K562 (cell line): Measurements from ENCODE around the gene PHACTR2. TPM values are rescaled to one million over a fixed set of nuclear protein-coding genes. Genes with fewer than 3 reads are reported as not detected.

Source experiments
- ATAC-seq: fragments of 200-7000 bp; cut with Tn5 transposase; 3 replicates; pipeline ENCODE4 v1.9.1; 2020; ENCODE audit warnings: moderate library complexity
- BruUV-seq: library from RNA; stranded (reverse); fragments of 400-500 nt; replicated peaks from 2 replicates; lab custom pipeline; 2021; lab: Mats Ljungman, UMichigan
- CTCF ChIA-PET: fragments of 300-600 bp; formaldehyde crosslinking; extraction: SDS; loops from one replicate; lab custom pipeline; 2021; ENCODE audit warnings: low intra/inter-chr PET ratio; lab: Yijun Ruan, JAX
- POLR2A ChIA-PET: fragments of 300-600, 350-650 bp; sonication (Branson Sonifier 250); formaldehyde crosslinking; extraction: SDS; loops from one replicate; lab custom pipeline; 2021; ENCODE audit warnings: antibody characterized with exemption, inconsistent platforms; lab: Yijun Ruan, JAX
- DNase-seq, 4 experiments: peaks; one replicate each; pipeline versions ENCODE4 v3.0.0 to v3.0.0-alpha.2; 2011 to 2018; ENCODE audit warnings: low spot score in 3 of 4, mixed read lengths in 3 of 4; ENCODE audit errors: extremely low read depth in 1 of 4
- FAIRE-seq: peaks from 2 replicates; lab custom pipeline; 2011; peaks lifted over from hg19 to GRCh38; lab: Jason Lieb, UNC
- H2AFZ ChIP-seq: 2 replicates; pipeline ENCODE4 v1.6.0; 2011; ENCODE audit warnings: low read depth, low read length, control low read depth, inconsistent platforms
- H3K27ac ChIP-seq: fragments of 200-600 bp; 3 replicates; pipeline ENCODE4 v1.8.0; 2011; ENCODE audit warnings: low read depth, mild to moderate bottlenecking, control low read depth, inconsistent platforms, low read length, moderate library complexity, mixed read lengths; ENCODE audit errors: extremely low read depth
- H3K27me3 ChIP-seq, 2 experiments: fragments of 300-600 bp in 1 of 2; 2 replicates in 1 of 2; 3 replicates in 1 of 2; pipeline versions ENCODE4 v1.6.0 to v1.8.0; 2011; ENCODE audit warnings: inconsistent platforms in 2 of 2, low read length in 2 of 2, mild to moderate bottlenecking in 1 of 2, mixed read lengths in 1 of 2, moderate library complexity in 1 of 2; ENCODE audit not compliant: control insufficient read depth in 2 of 2, insufficient read depth in 2 of 2
- H3K36me3 ChIP-seq: fragments of 300-600 bp; 3 replicates; pipeline ENCODE4 v1.8.0; 2011; ENCODE audit warnings: mild to moderate bottlenecking, low read length, inconsistent platforms; ENCODE audit not compliant: control insufficient read depth, insufficient read depth
- H3K4me1 ChIP-seq, 2 experiments: fragments of 200-600 bp in 1 of 2; replicated peaks in 1 of 2; 2 replicates in 1 of 2; 3 replicates in 1 of 2; pipeline versions ENCODE4 v1.5.1 to v1.8.0; 2011; ENCODE audit warnings: inconsistent platforms in 2 of 2, low read length in 2 of 2, mild to moderate bottlenecking in 1 of 2, mixed read lengths in 1 of 2, moderate library complexity in 1 of 2; ENCODE audit not compliant: control insufficient read depth in 2 of 2, insufficient read depth in 2 of 2
- H3K4me2 ChIP-seq: 2 replicates; pipeline ENCODE4 v1.6.1; 2011; ENCODE audit warnings: low read length, control low read depth, inconsistent platforms, mixed read lengths; ENCODE audit not compliant: insufficient read depth
- H3K4me3 ChIP-seq: fragments of 200-600 bp; sonication (generic), shearing (Covaris generic); 2 replicates; pipeline ENCODE4 v1.5.1; 2016; ENCODE audit warnings: control low read depth, inconsistent platforms
- H3K79me2 ChIP-seq: fragments of 200-600 bp; 3 replicates; pipeline ENCODE4 v1.8.0; 2011; ENCODE audit warnings: low read length, inconsistent platforms; ENCODE audit not compliant: control insufficient read depth, insufficient read depth
- H3K9ac ChIP-seq, 2 experiments: 2 replicates each; pipeline versions ENCODE4 v1.6.0 to v1.6.1; 2011; ENCODE audit warnings: low read depth in 2 of 2, low read length in 2 of 2, control low read depth in 1 of 2, inconsistent platforms in 1 of 2, mild to moderate bottlenecking in 1 of 2, mixed read lengths in 1 of 2; ENCODE audit not compliant: insufficient read depth in 1 of 2
- H3K9me1 ChIP-seq: one replicate; pipeline ENCODE4 v1.6.0; 2011; ENCODE audit warnings: inconsistent platforms, mild to moderate bottlenecking, low read length, moderate library complexity; ENCODE audit not compliant: control insufficient read depth, insufficient read depth
- H3K9me3 ChIP-seq: replicated peaks from 2 replicates; pipeline ENCODE4 v1.5.1; 2011; ENCODE audit warnings: low read depth, low read length, inconsistent platforms; ENCODE audit not compliant: control insufficient read depth, insufficient read depth
- H4K20me1 ChIP-seq: replicated peaks from 2 replicates; pipeline ENCODE4 v1.6.1; 2011; ENCODE audit warnings: low read length, inconsistent platforms, mixed read lengths; ENCODE audit not compliant: control insufficient read depth, insufficient read depth
- ARHGAP35 ChIP-seq: fragments of 450-650 bp; IDR thresholded peaks from 2 replicates; pipeline ENCODE4 v1.6.1; 2018; ENCODE audit not compliant: partially characterized antibody
- BRD9 ChIP-seq: fragments of 450-650 bp; IDR thresholded peaks from 2 replicates; pipeline ENCODE4 v1.6.1; 2018; ENCODE audit warnings: low read depth; ENCODE audit not compliant: partially characterized antibody
- CBX1 ChIP-seq: sonication (generic); IDR thresholded peaks from 2 replicates; pipeline ENCODE4 v1.6.1; 2016; ENCODE audit warnings: antibody characterized with exemption, low read depth, mild to moderate bottlenecking
- CCAR2 ChIP-seq: fragments of 200-400 bp; formaldehyde crosslinking; IDR thresholded peaks from 2 replicates; pipeline ENCODE4 v1.6.1; 2017; ENCODE audit warnings: mild to moderate bottlenecking, low read depth, low read length
- IFI16 ChIP-seq: fragments of 250-450 bp; sonication (Bioruptor Pico); IDR thresholded peaks from 2 replicates; pipeline ENCODE4 v2.1.2; 2022; ENCODE audit warnings: mild to moderate bottlenecking, inconsistent platforms
- KAT7 ChIP-seq: sonication (generic); formaldehyde crosslinking; IDR thresholded peaks from 2 replicates; pipeline ENCODE4 v1.8.0; 2022; ENCODE audit warnings: missing genetic modification reagents, mild to moderate bottlenecking, borderline replicate concordance
- NRF1 ChIP-seq, 2 experiments: fragments of 450-650 bp; IDR thresholded peaks in 1 of 2; conservative IDR thresholded peaks in 1 of 2; 2 replicates each; pipeline ENCODE4 v1.6.1; 2014; ENCODE audit warnings: mild to moderate bottlenecking in 2 of 2
- PHB2 ChIP-seq: fragments of 450-650 bp; IDR thresholded peaks from 2 replicates; pipeline ENCODE4 v1.6.1; 2017; ENCODE audit warnings: low read depth
- RBBP5 ChIP-seq: fragments of 200-600 bp; sonication (generic); IDR thresholded peaks from 2 replicates; pipeline ENCODE4 v1.6.1; 2012; ENCODE audit warnings: borderline replicate concordance, mild to moderate bottlenecking, low read length, control low read depth, inconsistent platforms; ENCODE audit not compliant: insufficient read depth, poor library complexity, severe bottlenecking
- SNRNP70 ChIP-seq: fragments of 200-400 bp; formaldehyde crosslinking; optimal IDR thresholded peaks from 2 replicates; pipeline ENCODE3; 2017; ENCODE audit warnings: low read depth, low read length
- ZNF3 ChIP-seq: fragments of 250-450 bp; sonication (Bioruptor Pico); IDR thresholded peaks from 2 replicates; pipeline ENCODE4 v1.5.0; 2021; ENCODE audit warnings: mild to moderate bottlenecking, moderate library complexity
- ZNF583 ChIP-seq: fragments of 250-450 bp; sonication (Bioruptor Pico); IDR thresholded peaks from 2 replicates; pipeline ENCODE4 v1.4.0; 2020
- WGBS: fragments of 100-300 bp; shearing (Covaris generic); methylation state at CpG from one replicate; pipeline ENCODE4 v1.1.6; 2016; ENCODE audit warnings: low coverage, mixed read lengths; ENCODE audit not compliant: insufficient coverage; ENCODE audit errors: missing lambda C conversion rate; 5-methylcytosine and 5-hydroxymethylcytosine counted together
- in situ Hi-C: fragments of 300-500 bp; cut with MboI; formaldehyde crosslinking; loops from 4 replicates; pipeline ENCODE4 v1.15.0; 2018; ENCODE audit warnings: inconsistent platforms, mixed read lengths
- intact Hi-C: fragments of 100-400 bp; cut with micrococcal nuclease; formaldehyde crosslinking; loops from 2 replicates; pipeline ENCODE4 v1.14.2; 2022
- polyA plus RNA-seq, 8 experiments: library from polyadenylated mRNA; depleted of rRNA in 4 of 8; stranded (reverse) in 5 of 8; unstranded in 3 of 8; fragments of >200 nt; fragmentation: Nextera tagmentation in 2 of 8; fragmentation: Illumina TruSeq in 1 of 8; extraction: Ambion mirVana in 2 of 8; extraction: Trizol in 1 of 8; gene quantifications; 2 replicates each; pipeline versions ENCODE4 v1.2.1 to v1.2.3, GENCODE V29; 2011 to 2014; ENCODE audit warnings: inconsistent platforms in 1 of 8, missing spikeins in 1 of 8
- total RNA-seq, 7 experiments: library from RNA; depleted of rRNA in 6 of 7; stranded (reverse); fragments of >200 nt in 6 of 7; fragmentation: Illumina TruSeq in 2 of 7; extraction: Trizol in 2 of 7; gene quantifications; 2 replicates each; pipeline versions ENCODE4 v1.2.1 to v1.2.3, GENCODE V29; 2011 to 2021; ENCODE audit warnings: low replicate concordance in 1 of 7

PHACTR2 gene
- total and polyA plus RNA-seq, 9 of the 15 experiments (the other 6 are each of a cell fraction or from before 2014, with no cell fraction given) = 5.3 to 52.5 (median 22.9) TPM

DNA sequence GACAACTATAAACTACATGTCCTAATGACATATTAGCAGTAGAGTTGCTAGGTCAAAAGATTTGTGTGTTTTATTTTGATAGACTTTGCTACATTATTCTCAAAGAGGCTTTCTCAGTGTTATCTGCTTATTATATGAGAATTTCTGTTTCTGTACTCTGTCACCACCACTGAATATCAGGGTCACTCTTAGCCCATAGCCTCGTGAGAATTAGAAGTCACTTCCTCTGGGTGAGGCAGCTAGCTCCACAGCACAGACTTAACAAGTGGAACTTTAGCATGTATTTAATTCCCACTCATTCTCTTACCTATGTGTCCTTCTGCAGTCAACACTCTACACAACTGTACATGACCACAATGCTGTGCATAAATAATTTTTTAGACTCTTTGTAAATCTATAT is 6.7 kb downstream of the PHACTR2 start:
- no peak overlapping the region for H2AFZ ChIP-seq
- peaks cover 31% of the 10 kb centered on the region for H3K79me2 ChIP-seq
- no peak for FAIRE-seq
- H3K4me3 ChIP-seq = no peak overlapping the region
- intact Hi-C loops = no loop called here
- ChIA-PET CTCF (no interaction called here), POLR2A (no interaction called here)
- H3K4me1 ChIP-seq = peaks cover 0 to under 1% of the 10 kb centered on the region in 2 experiments; a peak in 1 of 5 replicates
- no peaks in the 10 kb centered on the region for H3K27me3 ChIP-seq
- no peak for ATAC-seq
- peaks cover 4% of the 10 kb centered on the region; the same call in 1 of the 2 replicates for H3K9me3 ChIP-seq
- no peak overlapping the region for H3K9ac ChIP-seq
- 33% methylated on average over 1 of the region's 1 CpG for WGBS
- DNase-seq = no peak
- BruUV-seq = no TSS peak
- in situ Hi-C loops = no loop called here
- H3K27ac ChIP-seq = no peak overlapping the region
- no peaks in the 10 kb centered on the region for H3K9me1 ChIP-seq
- no peak for TF ChIP-seq KAT7 (CRISPR knock-in tag)
- TF ChIP-seq ZNF3 (CRISPR knock-in tag) = no peak
- no peak for TF ChIP-seq PHB2
- TF ChIP-seq ARHGAP35 = no peak
- no peak for TF ChIP-seq IFI16 (CRISPR knock-in tag)
- TF ChIP-seq NRF1 (conservative IDR thresholded peaks at IDR 0.05 in 1 of 2, IDR thresholded peaks at IDR 0.05 in 1 of 2) = no peak
- TF ChIP-seq SNRNP70 = no peak
- no peak overlapping the region for H3K4me2 ChIP-seq
- H3K36me3 ChIP-seq = no peaks in the 10 kb centered on the region
- no peaks in the 10 kb centered on the region for H4K20me1 ChIP-seq

DNA sequence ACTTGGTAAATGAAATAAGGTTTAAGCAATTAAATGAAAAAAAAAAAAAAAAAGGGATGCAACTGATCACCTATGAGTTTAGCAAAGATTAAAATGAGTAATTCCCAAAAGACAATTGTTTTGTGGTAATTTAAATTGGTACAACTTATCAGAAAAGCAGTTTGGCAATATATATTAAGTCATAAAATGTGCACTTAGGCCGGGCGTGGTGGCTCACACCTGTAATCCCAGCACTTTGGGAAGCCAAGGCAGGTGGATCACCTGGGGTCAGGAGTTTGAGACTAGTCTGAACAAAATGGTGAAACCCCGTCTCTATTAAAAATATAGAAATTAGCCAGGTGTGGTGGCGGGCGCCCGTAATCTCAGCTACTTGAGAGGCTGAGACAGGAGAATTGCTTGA is 7.9 kb downstream of the PHACTR2 start:
- Histone ChIP-seq H2AFZ (no peak overlapping the region), H3K9me3 (peaks cover 4% of the 10 kb centered on the region; the same call in 1 of the 2 replicates), H3K4me3 (no peak overlapping the region), H3K4me1 (no peaks in the 10 kb centered on the region), H3K36me3 (no peaks in the 10 kb centered on the region), H3K4me2 (no peak overlapping the region)
- intact Hi-C loops = no loop called here
- POLR2A ChIA-PET = no interaction called here
- no TSS peak for BruUV-seq
- FAIRE-seq = no peak
- TF ChIP-seq CCAR2 (no peak), BRD9 (no peak), RBBP5 (no peak), CBX1 (no peak), ZNF583 (no peak)
- TF ChIP-seq, all 486 proteins: peak for 0
- H3K27ac ChIP-seq = no peak overlapping the region
- CTCF ChIA-PET = no interaction called here
- ATAC-seq (no peak), DNase-seq (no peak)
- 92% methylated on average over 6 of the region's 6 CpGs for WGBS
- H3K27me3 ChIP-seq = no peaks in the 10 kb centered on the region
- no peaks in the 10 kb centered on the region for H4K20me1 ChIP-seq
- peaks cover 19% of the 10 kb centered on the region; the same call in 2 of the 3 replicates for H3K79me2 ChIP-seq
- H3K9me1 ChIP-seq = no peaks in the 10 kb centered on the region
- in situ Hi-C loops = no loop called here
- no peak overlapping the region for H3K9ac ChIP-seq
